ENCODE measurements around the gene ANO6.
"Not testable (repeated sequence)": the region's sequence is repeated elsewhere in the genome, so short reads cannot be mapped to it uniquely, and the experiment has no call there.

Gene ANO6

GRCh38 chr12:45232756-45233372 is 17.0 kb downstream of the ANO6 start:
- Histone ChIP-seq H3K27me3 (ENCODE audit: insufficient read depth, insufficient read length) (no peaks in the 10 kb centered on the region), H3K36me3 (ENCODE audit: insufficient read depth, insufficient read length, low read length) (peaks cover 19% of the 10 kb centered on the region), H3K9me3 (ENCODE audit: insufficient read depth, low read length) (no peaks in the 10 kb centered on the region), H3K9ac (ENCODE audit: insufficient read length, low read depth) (no peak overlapping the region), H3K4me1 (ENCODE audit: insufficient read depth, insufficient read length) (peaks cover 6% of the 10 kb centered on the region), H3K4me3 (ENCODE audit: insufficient read length, low read depth) (no peak overlapping the region)
- DNase-seq (ENCODE audit: low read depth, low spot score), result peak; percentile 70
- TF ChIP-seq ZNF274 (IDR thresholded peaks at IDR 0.05; ENCODE audit: low read depth, low read length), result no peak
- no peak for TF ChIP-seq SUZ12 (IDR thresholded peaks at IDR 0.05; ENCODE audit: extremely low read depth, insufficient read depth, insufficient read length)
- no peak for TF ChIP-seq YY1 (IDR thresholded peaks at IDR 0.05; ENCODE audit: insufficient read depth, insufficient read length)

- TF ChIP-seq SUZ12 (IDR thresholded peaks at IDR 0.05; ENCODE audit: extremely low read depth, insufficient read depth, insufficient read length), result no peak
- Histone ChIP-seq H3K9me3 (ENCODE audit: insufficient read depth, low read length) (no peaks in the 10 kb centered on the region), H3K4me3 (ENCODE audit: insufficient read length, low read depth) (no peak overlapping the region), H3K4me1 (ENCODE audit: insufficient read depth, insufficient read length) (peaks cover 6% of the 10 kb centered on the region), H3K27me3 (ENCODE audit: insufficient read depth, insufficient read length) (no peaks in the 10 kb centered on the region), H3K36me3 (ENCODE audit: insufficient read depth, insufficient read length, low read length) (peaks cover 9% of the 10 kb centered on the region), H3K9ac (ENCODE audit: insufficient read length, low read depth) (no peak overlapping the region)
- DNase-seq (ENCODE audit: low read depth, low spot score), result peak; percentile 72
These were observed 18.4 kb downstream of the ANO6 start for GRCh38 chr12:45234139-45234865.

- TF ChIP-seq YY1 (IDR thresholded peaks at IDR 0.05; ENCODE audit: insufficient read depth, insufficient read length) (no peak), ZNF274 (IDR thresholded peaks at IDR 0.05; ENCODE audit: low read depth, low read length) (no peak), SUZ12 (IDR thresholded peaks at IDR 0.05; ENCODE audit: extremely low read depth, insufficient read depth, insufficient read length) (no peak)
- H3K9ac ChIP-seq (ENCODE audit: insufficient read length, low read depth), result peak overlapping the region; percentile 44
- H3K9me3 ChIP-seq (ENCODE audit: insufficient read depth, low read length), result no peaks in the 10 kb centered on the region
- H3K27me3 ChIP-seq (ENCODE audit: insufficient read depth, insufficient read length), result no peaks in the 10 kb centered on the region
- DNase-seq (ENCODE audit: low read depth, low spot score), result peak; percentile 36
- H3K4me3 ChIP-seq (ENCODE audit: insufficient read length, low read depth), result no peak overlapping the region
- peaks cover 6% of the 10 kb centered on the region for H3K4me1 ChIP-seq (ENCODE audit: insufficient read depth, insufficient read length)
- peaks cover 2% of the 10 kb centered on the region for H3K36me3 ChIP-seq (ENCODE audit: insufficient read depth, insufficient read length, low read length)
These were observed 19.5 kb downstream of the ANO6 start for GRCh38 chr12:45235087-45236025.

- H3K27me3 ChIP-seq (ENCODE audit: insufficient read depth, insufficient read length); H3K9ac ChIP-seq (ENCODE audit: insufficient read length, low read depth); H3K4me1 ChIP-seq (ENCODE audit: insufficient read depth, insufficient read length); H3K9me3 ChIP-seq (ENCODE audit: insufficient read depth, low read length); H3K36me3 ChIP-seq (ENCODE audit: insufficient read depth, insufficient read length, low read length); DNase-seq (ENCODE audit: low read depth, low spot score); H3K4me3 ChIP-seq (ENCODE audit: insufficient read length, low read depth): not testable (repeated sequence)
These were observed 20.5 kb downstream of the ANO6 start for GRCh38 chr12:45236383-45236782.

- H3K4me1 ChIP-seq (ENCODE audit: insufficient read depth, insufficient read length), result no peaks in the 10 kb centered on the region
- no peaks in the 10 kb centered on the region for H3K27me3 ChIP-seq (ENCODE audit: insufficient read depth, insufficient read length)
- DNase-seq (ENCODE audit: low read depth, low spot score), result no peak
- no peak overlapping the region for H3K9ac ChIP-seq (ENCODE audit: insufficient read length, low read depth)
- TF ChIP-seq ZNF274 (IDR thresholded peaks at IDR 0.05; ENCODE audit: low read depth, low read length) (no peak), YY1 (IDR thresholded peaks at IDR 0.05; ENCODE audit: insufficient read depth, insufficient read length) (no peak), SUZ12 (IDR thresholded peaks at IDR 0.05; ENCODE audit: extremely low read depth, insufficient read depth, insufficient read length) (no peak)
- H3K4me3 ChIP-seq (ENCODE audit: insufficient read length, low read depth), result no peak overlapping the region
- peaks cover 15% of the 10 kb centered on the region for H3K36me3 ChIP-seq (ENCODE audit: insufficient read depth, insufficient read length, low read length)
- no peaks in the 10 kb centered on the region for H3K9me3 ChIP-seq (ENCODE audit: insufficient read depth, low read length)
These were observed 26.3 kb downstream of the ANO6 start for GRCh38 chr12:45242180-45242579.

GRCh38 chr12:45243963-45244362 is 28.1 kb downstream of the ANO6 start:
- TF ChIP-seq ZNF274 (IDR thresholded peaks at IDR 0.05; ENCODE audit: low read depth, low read length) (no peak), YY1 (IDR thresholded peaks at IDR 0.05; ENCODE audit: insufficient read depth, insufficient read length) (no peak), SUZ12 (IDR thresholded peaks at IDR 0.05; ENCODE audit: extremely low read depth, insufficient read depth, insufficient read length) (no peak)
- H3K9me3 ChIP-seq (ENCODE audit: insufficient read depth, low read length), result no peaks in the 10 kb centered on the region
- DNase-seq (ENCODE audit: low read depth, low spot score), result no peak
- H3K36me3 ChIP-seq (ENCODE audit: insufficient read depth, insufficient read length, low read length), result peaks cover 15% of the 10 kb centered on the region
- no peak overlapping the region for H3K9ac ChIP-seq (ENCODE audit: insufficient read length, low read depth)
- H3K4me1 ChIP-seq (ENCODE audit: insufficient read depth, insufficient read length), result no peaks in the 10 kb centered on the region
- no peaks in the 10 kb centered on the region for H3K27me3 ChIP-seq (ENCODE audit: insufficient read depth, insufficient read length)
- H3K4me3 ChIP-seq (ENCODE audit: insufficient read length, low read depth), result no peak overlapping the region
